ENCODE results near the gene UBE2E2. TPM values are rescaled to one million over a fixed set of nuclear protein-coding genes. Genes with fewer than 3 reads are reported as not detected.

UBE2E2 gene
- total RNA-seq, 1 donor from 2014 or later: 42.4 TPM

DNA sequence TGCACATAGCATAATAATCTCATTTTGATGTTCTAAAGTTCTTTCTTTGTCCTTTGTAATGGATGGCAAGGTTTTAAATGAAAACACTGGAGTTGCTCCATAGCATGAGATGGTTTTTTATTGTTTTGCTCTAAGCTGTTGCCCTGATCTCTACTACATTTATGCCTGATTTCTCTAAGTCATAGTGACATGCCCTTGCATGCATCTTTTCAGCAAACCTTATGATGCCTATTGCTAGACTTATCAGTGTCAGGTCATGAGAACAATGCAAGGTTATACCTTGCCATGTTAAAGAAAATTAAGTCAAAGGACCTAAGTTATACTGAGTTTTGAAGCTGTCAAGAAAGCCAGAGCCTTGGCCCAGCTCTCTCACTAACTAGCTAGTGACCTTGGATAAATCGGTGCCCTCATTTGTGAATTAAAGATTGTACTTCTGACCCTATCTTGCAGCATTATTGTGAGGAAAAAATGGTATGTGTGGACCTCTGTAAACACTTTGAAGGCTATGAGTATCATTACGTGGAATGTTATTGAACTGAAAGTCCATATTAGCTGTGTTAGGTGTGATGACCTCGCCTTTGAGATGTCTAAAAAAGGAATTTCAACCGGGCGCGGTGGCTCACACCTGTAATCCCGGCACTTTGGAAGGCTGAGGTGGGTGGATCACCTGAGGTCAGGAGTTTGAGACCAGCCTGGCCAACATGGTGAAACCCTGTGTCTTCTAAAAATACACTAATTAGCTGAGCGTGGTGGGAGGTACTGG, 346.2 kb downstream of the UBE2E2 start:
- peaks cover 34% of the 10 kb centered on the region for H3K4me1 Mint-ChIP-seq (ENCODE audit: unreplicated experiment)

DNA sequence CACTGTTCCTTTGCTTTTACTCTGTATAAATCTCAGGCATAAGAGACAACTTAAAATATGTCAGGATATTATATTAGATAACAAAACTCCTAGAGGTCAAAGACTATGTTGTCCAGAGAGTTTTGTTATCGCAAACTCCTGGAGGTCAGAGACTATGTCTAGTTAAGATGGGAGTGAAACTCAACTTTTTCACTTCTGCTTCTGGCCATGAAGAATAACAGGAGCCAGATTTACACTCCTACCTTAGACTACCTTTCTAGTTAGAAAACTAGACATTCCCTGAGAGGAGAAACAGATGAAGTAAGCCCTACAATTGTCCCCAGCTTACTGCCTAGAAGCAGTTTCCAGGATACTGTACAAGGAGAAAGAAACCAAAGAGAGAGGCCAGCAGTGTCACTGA, 347.3 kb downstream of the UBE2E2 start:
- peaks cover 34% of the 10 kb centered on the region for H3K4me1 Mint-ChIP-seq (ENCODE audit: unreplicated experiment)
- no peak for DNase-seq (ENCODE audit: extremely low spot score, unreplicated experiment)
- no peak overlapping the region for H3K27ac Mint-ChIP-seq (ENCODE audit: unreplicated experiment)
- H3K9me3 Mint-ChIP-seq (ENCODE audit: unreplicated experiment): peaks cover 4% of the 10 kb centered on the region
- H3K36me3 Mint-ChIP-seq (ENCODE audit: unreplicated experiment): no peaks in the 10 kb centered on the region
- no peak overlapping the region for H3K4me3 Mint-ChIP-seq (ENCODE audit: unreplicated experiment)
- TF ChIP-seq, protein P1, sequence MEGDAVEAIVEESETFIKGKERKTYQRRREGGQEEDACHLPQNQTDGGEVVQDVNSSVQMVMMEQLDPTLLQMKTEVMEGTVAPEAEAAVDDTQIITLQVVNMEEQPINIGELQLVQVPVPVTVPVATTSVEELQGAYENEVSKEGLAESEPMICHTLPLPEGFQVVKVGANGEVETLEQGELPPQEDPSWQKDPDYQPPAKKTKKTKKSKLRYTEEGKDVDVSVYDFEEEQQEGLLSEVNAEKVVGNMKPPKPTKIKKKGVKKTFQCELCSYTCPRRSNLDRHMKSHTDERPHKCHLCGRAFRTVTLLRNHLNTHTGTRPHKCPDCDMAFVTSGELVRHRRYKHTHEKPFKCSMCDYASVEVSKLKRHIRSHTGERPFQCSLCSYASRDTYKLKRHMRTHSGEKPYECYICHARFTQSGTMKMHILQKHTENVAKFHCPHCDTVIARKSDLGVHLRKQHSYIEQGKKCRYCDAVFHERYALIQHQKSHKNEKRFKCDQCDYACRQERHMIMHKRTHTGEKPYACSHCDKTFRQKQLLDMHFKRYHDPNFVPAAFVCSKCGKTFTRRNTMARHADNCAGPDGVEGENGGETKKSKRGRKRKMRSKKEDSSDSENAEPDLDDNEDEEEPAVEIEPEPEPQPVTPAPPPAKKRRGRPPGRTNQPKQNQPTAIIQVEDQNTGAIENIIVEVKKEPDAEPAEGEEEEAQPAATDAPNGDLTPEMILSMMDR (IDR thresholded peaks at IDR 0.05): no peak
- H3K27me3 Mint-ChIP-seq (ENCODE audit: unreplicated experiment): no peaks in the 10 kb centered on the region

More for the DNA sequence above, 346.2 kb downstream of the UBE2E2 start:
- H3K9me3 Mint-ChIP-seq (ENCODE audit: unreplicated experiment): peaks cover 6% of the 10 kb centered on the region
- no peak overlapping the region for H3K27ac Mint-ChIP-seq (ENCODE audit: unreplicated experiment)
- DNase-seq (ENCODE audit: extremely low spot score, unreplicated experiment): no peak
- H3K36me3 Mint-ChIP-seq (ENCODE audit: unreplicated experiment): no peaks in the 10 kb centered on the region
- no peak overlapping the region for H3K4me3 Mint-ChIP-seq (ENCODE audit: unreplicated experiment)
- H3K27me3 Mint-ChIP-seq (ENCODE audit: unreplicated experiment): no peaks in the 10 kb centered on the region
- TF ChIP-seq, protein P1 (IDR thresholded peaks at IDR 0.05): no peak

DNA sequence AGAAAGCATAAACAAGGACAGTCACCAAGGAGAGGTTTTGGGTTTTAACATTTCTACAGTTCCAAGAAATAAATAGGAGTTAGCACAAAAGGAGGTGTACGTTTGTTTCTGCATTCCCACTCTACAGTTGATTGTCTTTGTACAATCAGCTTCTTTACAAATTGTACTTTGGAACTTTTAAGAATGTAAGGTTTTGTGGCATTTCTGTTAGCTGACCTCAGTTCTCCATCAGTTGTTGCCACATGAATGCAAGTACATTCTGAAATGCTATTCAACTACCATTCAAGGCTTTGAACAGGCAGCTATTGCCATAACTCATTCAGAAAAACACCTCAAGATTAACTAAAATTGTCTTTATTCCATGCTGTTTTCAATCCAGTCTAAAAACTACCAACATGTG, 349.4 kb downstream of the UBE2E2 start:
- Mint-ChIP-seq H3K27me3 (ENCODE audit: unreplicated experiment) (no peaks in the 10 kb centered on the region), H3K9me3 (ENCODE audit: unreplicated experiment) (no peaks in the 10 kb centered on the region), H3K4me3 (ENCODE audit: unreplicated experiment) (no peak overlapping the region), H3K27ac (ENCODE audit: unreplicated experiment) (no peak overlapping the region), H3K36me3 (ENCODE audit: unreplicated experiment) (no peaks in the 10 kb centered on the region), H3K4me1 (ENCODE audit: unreplicated experiment) (peaks cover 32% of the 10 kb centered on the region)
- TF ChIP-seq, protein P1 (IDR thresholded peaks at IDR 0.05): no peak
- DNase-seq (ENCODE audit: extremely low spot score, unreplicated experiment): no peak

DNA sequence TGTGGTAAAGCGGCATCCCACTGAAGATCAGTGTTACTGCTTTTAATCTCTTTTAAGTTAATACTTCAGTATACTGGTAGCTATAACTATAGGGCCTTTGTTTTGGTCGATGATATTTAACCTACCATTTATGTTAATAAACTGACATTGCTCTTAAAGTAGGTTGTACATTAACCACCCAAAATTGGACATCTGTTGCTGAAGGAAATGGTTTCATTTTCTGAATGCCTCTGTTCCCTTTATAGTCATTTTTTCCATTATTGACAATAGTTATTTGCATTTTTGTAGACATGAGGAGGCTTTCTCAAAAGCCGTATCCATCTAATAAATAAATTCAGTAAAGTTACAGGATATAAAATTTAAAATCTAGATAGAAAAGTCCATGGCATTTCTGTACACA, 350.2 kb downstream of the UBE2E2 start:
- peaks cover 23% of the 10 kb centered on the region for H3K4me1 Mint-ChIP-seq (ENCODE audit: unreplicated experiment)
- DNase-seq (ENCODE audit: extremely low spot score, unreplicated experiment): no peak
- TF ChIP-seq, protein P1 (IDR thresholded peaks at IDR 0.05): no peak
- H3K9me3 Mint-ChIP-seq (ENCODE audit: unreplicated experiment): no peaks in the 10 kb centered on the region
- no peaks in the 10 kb centered on the region for H3K27me3 Mint-ChIP-seq (ENCODE audit: unreplicated experiment)
- H3K4me3 Mint-ChIP-seq (ENCODE audit: unreplicated experiment): no peak overlapping the region
- no peak overlapping the region for H3K27ac Mint-ChIP-seq (ENCODE audit: unreplicated experiment)
- H3K36me3 Mint-ChIP-seq (ENCODE audit: unreplicated experiment): peaks cover 2% of the 10 kb centered on the region

DNA sequence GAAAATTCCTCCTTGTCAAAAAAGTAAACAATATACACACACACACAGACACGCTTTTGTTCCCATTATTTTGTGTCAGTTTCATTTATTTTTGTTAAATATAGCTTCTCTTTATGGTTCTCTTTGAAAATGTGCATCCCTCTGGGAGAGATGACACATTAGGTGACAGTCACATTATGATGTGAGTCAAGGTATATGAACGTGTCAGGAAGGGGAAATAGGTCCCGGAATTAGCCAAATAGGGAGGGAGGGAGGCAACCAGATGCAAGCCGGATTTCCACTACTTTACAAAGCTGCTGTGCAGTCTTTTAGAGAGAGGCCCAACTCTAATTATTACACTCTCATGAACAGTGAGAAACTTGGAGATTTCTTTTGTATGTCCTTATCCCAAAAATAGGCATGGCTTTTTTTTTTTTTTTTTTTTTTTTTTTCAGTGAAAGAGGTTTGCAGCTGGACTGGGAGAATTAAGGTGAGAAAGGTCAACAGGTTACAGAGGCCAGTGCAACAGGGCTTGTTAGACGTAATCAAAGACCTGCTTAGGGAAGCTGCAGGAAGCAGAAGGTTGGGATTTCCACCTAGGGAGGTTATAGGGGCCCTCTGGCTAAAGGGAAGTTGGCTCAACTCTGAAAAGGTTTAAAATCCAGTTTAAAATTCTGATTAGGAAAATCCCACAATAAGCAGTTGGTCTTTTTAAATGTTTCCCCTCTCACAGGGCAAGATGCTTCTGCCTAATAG, 362.1 kb downstream of the UBE2E2 start:
- H3K4me3 Mint-ChIP-seq (ENCODE audit: unreplicated experiment): no peak overlapping the region

More for the DNA sequence above, 362.1 kb downstream of the UBE2E2 start:
- H3K9me3 Mint-ChIP-seq (ENCODE audit: unreplicated experiment): no peaks in the 10 kb centered on the region
- no peaks in the 10 kb centered on the region for H3K36me3 Mint-ChIP-seq (ENCODE audit: unreplicated experiment)
- H3K27ac Mint-ChIP-seq (ENCODE audit: unreplicated experiment): no peak overlapping the region
- no peak for DNase-seq (ENCODE audit: extremely low spot score, unreplicated experiment)
- TF ChIP-seq, protein P1 (IDR thresholded peaks at IDR 0.05): no peak
- H3K4me1 Mint-ChIP-seq (ENCODE audit: unreplicated experiment): peaks cover 28% of the 10 kb centered on the region
- H3K27me3 Mint-ChIP-seq (ENCODE audit: unreplicated experiment): no peaks in the 10 kb centered on the region
